ENCODE results near the gene TAS2R50. TPM values are rescaled to one million over a fixed set of nuclear protein-coding genes. Genes with fewer than 3 reads are reported as not detected.

Gene TAS2R50
- total RNA-seq, 1 donor from 2014 or later, result 0.56 TPM

- no peaks in the 10 kb centered on the region for H3K4me1 Mint-ChIP-seq
- H3K36me3 Mint-ChIP-seq (ENCODE audit: low read depth), result peaks cover 3% of the 10 kb centered on the region
- no peak for DNase-seq
- no peak overlapping the region for H3K27ac Mint-ChIP-seq
- no peaks in the 10 kb centered on the region for H3K9me3 Mint-ChIP-seq
- intact Hi-C loops (cut with micrococcal nuclease), result no loop called here
- peaks cover 52% of the 10 kb centered on the region for H3K27me3 Mint-ChIP-seq
- H3K4me3 Mint-ChIP-seq, result no peak overlapping the region
Observed at GRCh38 chr12:10974965-10975364, 11.7 kb downstream of the TAS2R50 start.

- H3K4me1 Mint-ChIP-seq, result no peaks in the 10 kb centered on the region
- H3K27ac Mint-ChIP-seq, result no peak overlapping the region
- H3K9me3 Mint-ChIP-seq, result no peaks in the 10 kb centered on the region
- no peaks in the 10 kb centered on the region for H3K27me3 Mint-ChIP-seq
- DNase-seq, result no peak
- peaks cover 2% of the 10 kb centered on the region for H3K36me3 Mint-ChIP-seq (ENCODE audit: low read depth)
- intact Hi-C loops (cut with micrococcal nuclease), result no loop called here
- no peak overlapping the region for H3K4me3 Mint-ChIP-seq
Observed at GRCh38 chr12:10968765-10969456, 17.8 kb downstream of the TAS2R50 start.

GRCh38 chr12:10967409-10967808 is 19.3 kb downstream of the TAS2R50 start:
- Mint-ChIP-seq H3K27ac (no peak overlapping the region), H3K27me3 (no peaks in the 10 kb centered on the region), H3K4me3 (no peak overlapping the region), H3K9me3 (no peaks in the 10 kb centered on the region), H3K4me1 (no peaks in the 10 kb centered on the region), H3K36me3 (ENCODE audit: low read depth) (peaks cover 2% of the 10 kb centered on the region)
- intact Hi-C loops (cut with micrococcal nuclease), result no loop called here
- DNase-seq, result no peak

- Mint-ChIP-seq H3K36me3 (ENCODE audit: low read depth) (peaks cover 2% of the 10 kb centered on the region), H3K27ac (no peak overlapping the region), H3K27me3 (no peaks in the 10 kb centered on the region), H3K4me1 (no peaks in the 10 kb centered on the region), H3K4me3 (no peak overlapping the region), H3K9me3 (no peaks in the 10 kb centered on the region)
- intact Hi-C loops (cut with micrococcal nuclease), result no loop called here
- DNase-seq, result no peak
Observed at GRCh38 chr12:10966314-10966713, 20.4 kb downstream of the TAS2R50 start.

GRCh38 chr12:10965476-10965875 is 21.2 kb downstream of the TAS2R50 start:
- no peaks in the 10 kb centered on the region for H3K27me3 Mint-ChIP-seq
- no peak for DNase-seq
- no peak overlapping the region for H3K4me3 Mint-ChIP-seq
- no peak overlapping the region for H3K27ac Mint-ChIP-seq
- intact Hi-C loops (cut with micrococcal nuclease), result no loop called here
- H3K9me3 Mint-ChIP-seq, result no peaks in the 10 kb centered on the region
- H3K4me1 Mint-ChIP-seq, result peaks cover 2% of the 10 kb centered on the region
- peaks cover 2% of the 10 kb centered on the region for H3K36me3 Mint-ChIP-seq (ENCODE audit: low read depth)

- Mint-ChIP-seq H3K9me3 (no peaks in the 10 kb centered on the region), H3K27me3 (peaks cover 5% of the 10 kb centered on the region), H3K4me3 (no peak overlapping the region), H3K27ac (no peak overlapping the region), H3K4me1 (peaks cover 15% of the 10 kb centered on the region), H3K36me3 (ENCODE audit: low read depth) (peaks cover 2% of the 10 kb centered on the region)
- intact Hi-C loops (cut with micrococcal nuclease), result no loop called here
- DNase-seq, result peak; percentile 65
Observed at GRCh38 chr12:10960211-10960610, 26.5 kb downstream of the TAS2R50 start.

- intact Hi-C loops (cut with micrococcal nuclease), result no loop called here
Observed at GRCh38 chr12:10959804-10960203, 26.9 kb downstream of the TAS2R50 start.

GRCh38 chr12:10957741-10958140 is 29.0 kb downstream of the TAS2R50 start:
- Mint-ChIP-seq H3K4me3 (no peak overlapping the region), H3K4me1 (peaks cover 16% of the 10 kb centered on the region), H3K27ac (no peak overlapping the region), H3K9me3 (peaks cover 13% of the 10 kb centered on the region), H3K36me3 (ENCODE audit: low read depth) (peaks cover 2% of the 10 kb centered on the region), H3K27me3 (peaks cover 5% of the 10 kb centered on the region)
- DNase-seq, result no peak
- intact Hi-C loops (cut with micrococcal nuclease), result no loop called here

More at GRCh38 chr12:10959804-10960203, 26.9 kb downstream of the TAS2R50 start:
- H3K36me3 Mint-ChIP-seq (ENCODE audit: low read depth), result peaks cover 2% of the 10 kb centered on the region
- no peak overlapping the region for H3K4me3 Mint-ChIP-seq
- H3K27ac Mint-ChIP-seq, result no peak overlapping the region
- H3K27me3 Mint-ChIP-seq, result peaks cover 5% of the 10 kb centered on the region
- no peak for DNase-seq
- no peaks in the 10 kb centered on the region for H3K9me3 Mint-ChIP-seq
- peaks cover 15% of the 10 kb centered on the region for H3K4me1 Mint-ChIP-seq

GRCh38 chr12:10956085-10956484 is 30.6 kb downstream of the TAS2R50 start:
- Mint-ChIP-seq H3K27me3 (peaks cover 5% of the 10 kb centered on the region), H3K36me3 (ENCODE audit: low read depth) (peaks cover 2% of the 10 kb centered on the region), H3K4me3 (no peak overlapping the region), H3K9me3 (peaks cover 13% of the 10 kb centered on the region), H3K27ac (no peak overlapping the region), H3K4me1 (peaks cover 16% of the 10 kb centered on the region)
- no peak for DNase-seq
- intact Hi-C loops (cut with micrococcal nuclease), result no loop called here

GRCh38 chr12:10952645-10953044 is 34.1 kb downstream of the TAS2R50 start:
- intact Hi-C loops (cut with micrococcal nuclease), result no loop called here
- H3K36me3 Mint-ChIP-seq (ENCODE audit: low read depth), result peaks cover 8% of the 10 kb centered on the region
- peaks cover 9% of the 10 kb centered on the region for H3K4me1 Mint-ChIP-seq
- no peak overlapping the region for H3K27ac Mint-ChIP-seq
- H3K27me3 Mint-ChIP-seq, result peaks cover 5% of the 10 kb centered on the region
- no peak overlapping the region for H3K4me3 Mint-ChIP-seq
- DNase-seq, result no peak
- H3K9me3 Mint-ChIP-seq, result peaks cover 22% of the 10 kb centered on the region

- no peaks in the 10 kb centered on the region for H3K27me3 Mint-ChIP-seq
- no peak overlapping the region for H3K4me3 Mint-ChIP-seq
- H3K9me3 Mint-ChIP-seq, result peaks cover 28% of the 10 kb centered on the region
- H3K27ac Mint-ChIP-seq, result no peak overlapping the region
- H3K36me3 Mint-ChIP-seq (ENCODE audit: low read depth), result peaks cover 11% of the 10 kb centered on the region
- DNase-seq, result no peak
- H3K4me1 Mint-ChIP-seq, result peaks cover 10% of the 10 kb centered on the region
- intact Hi-C loops (cut with micrococcal nuclease), result no loop called here
Observed at GRCh38 chr12:10943167-10943566, 43.5 kb downstream of the TAS2R50 start.

GRCh38 chr12:10941916-10942607 is 44.6 kb downstream of the TAS2R50 start:
- intact Hi-C loops (cut with micrococcal nuclease), result no loop called here
- Mint-ChIP-seq H3K4me3 (no peak overlapping the region), H3K4me1 (peaks cover 10% of the 10 kb centered on the region), H3K27me3 (no peaks in the 10 kb centered on the region), H3K36me3 (ENCODE audit: low read depth) (peaks cover 7% of the 10 kb centered on the region), H3K27ac (no peak overlapping the region), H3K9me3 (peaks cover 18% of the 10 kb centered on the region)
- DNase-seq, result no peak

- Mint-ChIP-seq H3K27ac (no peak overlapping the region), H3K9me3 (peaks cover 11% of the 10 kb centered on the region), H3K4me1 (peaks cover 10% of the 10 kb centered on the region), H3K36me3 (ENCODE audit: low read depth) (peaks cover 2% of the 10 kb centered on the region), H3K4me3 (no peak overlapping the region), H3K27me3 (no peaks in the 10 kb centered on the region)
- intact Hi-C loops (cut with micrococcal nuclease), result no loop called here
- DNase-seq, result no peak
Observed at GRCh38 chr12:10941369-10941768, 45.3 kb downstream of the TAS2R50 start.

GRCh38 chr12:10940389-10940788 is 46.3 kb downstream of the TAS2R50 start:
- no peak overlapping the region for H3K27ac Mint-ChIP-seq
- DNase-seq, result no peak
- H3K27me3 Mint-ChIP-seq, result no peaks in the 10 kb centered on the region
- H3K9me3 Mint-ChIP-seq, result peaks cover 6% of the 10 kb centered on the region
- no peak overlapping the region for H3K4me3 Mint-ChIP-seq
- H3K36me3 Mint-ChIP-seq (ENCODE audit: low read depth), result no peaks in the 10 kb centered on the region
- intact Hi-C loops (cut with micrococcal nuclease), result no loop called here
- H3K4me1 Mint-ChIP-seq, result peaks cover 10% of the 10 kb centered on the region
